Endothelial cell of umbilical vein (primary cell): Measurements from ENCODE around the gene DNMT3L. TPM values are rescaled to one million over a fixed set of nuclear protein-coding genes. Genes with fewer than 3 reads are reported as not detected.

Experiments used
- BruUV-seq: library from RNA; stranded (reverse); fragments of 400-500 nt; replicated peaks from 2 replicates; lab custom pipeline; 2021; lab: Mats Ljungman, UMichigan
- CTCF ChIA-PET: fragments of 300-600, 350-600 bp; sonication (Branson Sonifier 250); formaldehyde crosslinking; loops from one replicate; lab custom pipeline; 2021; ENCODE audit warnings: antibody characterized with exemption, inconsistent platforms; lab: Charles Lee
- POLR2A ChIA-PET: fragments of 300-600, 350-600 bp; sonication (Branson Sonifier 250); formaldehyde crosslinking; loops from one replicate; lab custom pipeline; 2021; ENCODE audit warnings: antibody characterized with exemption, inconsistent platforms; lab: Charles Lee
- DNase-seq: peaks from one replicate; pipeline ENCODE4 v3.0.0-alpha.2; 2011; ENCODE audit warnings: low read depth, low spot score
- FAIRE-seq: peaks from 2 replicates; lab custom pipeline; 2011; peaks lifted over from hg19 to GRCh38; lab: Jason Lieb, UNC
- H2AFZ ChIP-seq: 2 replicates; pipeline ENCODE4 v1.6.0; 2012; ENCODE audit warnings: low read depth, low read length, control low read depth, inconsistent platforms
- H3K27ac ChIP-seq: 2 replicates; pipeline ENCODE4 v1.5.1; 2011; ENCODE audit warnings: low read depth, mild to moderate bottlenecking, control low read depth, low read length, moderate library complexity; ENCODE audit not compliant: insufficient read depth
- H3K27me3 ChIP-seq, 2 experiments: 2 replicates each; pipeline versions ENCODE4 v1.6.0 to v1.6.1; 2011; ENCODE audit warnings: low read length in 2 of 2, mixed read lengths in 1 of 2; ENCODE audit not compliant: control insufficient read depth in 2 of 2, insufficient read depth in 2 of 2
- H3K36me3 ChIP-seq, 2 experiments: 2 replicates in 1 of 2; 3 replicates in 1 of 2; pipeline ENCODE4 v1.5.1; 2011; ENCODE audit warnings: low read length in 2 of 2, mild to moderate bottlenecking in 1 of 2, moderate library complexity in 1 of 2; ENCODE audit not compliant: control insufficient read depth in 2 of 2, insufficient read depth in 2 of 2; ENCODE audit errors: extremely low read depth in 1 of 2
- H3K4me1 ChIP-seq: 3 replicates; pipeline ENCODE4 v1.5.1; 2011; ENCODE audit warnings: mild to moderate bottlenecking, low read length; ENCODE audit not compliant: control insufficient read depth, insufficient read depth; ENCODE audit errors: extremely low read depth
- H3K4me2 ChIP-seq: 2 replicates; pipeline ENCODE4 v1.6.1; 2011; ENCODE audit warnings: low read length, control low read depth, mixed read lengths; ENCODE audit not compliant: insufficient read depth
- H3K4me3 ChIP-seq, 3 experiments: fragments of 200-600 bp in 1 of 3; sonication (generic), shearing (Covaris generic) in 1 of 3; replicated peaks in 1 of 3; 2 replicates each; pipeline ENCODE4 v1.5.1; 2011 to 2016; ENCODE audit warnings: control low read depth in 3 of 3, low read length in 3 of 3, mild to moderate bottlenecking in 2 of 3, inconsistent platforms in 1 of 3, low read depth in 1 of 3, moderate library complexity in 1 of 3; ENCODE audit not compliant: insufficient read depth in 1 of 3
- H3K79me2 ChIP-seq: 2 replicates; pipeline ENCODE4 v1.6.0; 2012; ENCODE audit warnings: low read length, inconsistent platforms; ENCODE audit not compliant: control insufficient read depth, insufficient read depth
- H3K9ac ChIP-seq: replicated peaks from 2 replicates; pipeline ENCODE3; 2011; ENCODE audit warnings: low read length, control low read depth; ENCODE audit not compliant: insufficient read depth; ENCODE audit errors: extremely low read depth
- H3K9me1 ChIP-seq: replicated peaks from 3 replicates; pipeline ENCODE4 v1.6.0; 2011; ENCODE audit warnings: mild to moderate bottlenecking, low read length; ENCODE audit not compliant: control insufficient read depth, insufficient read depth; ENCODE audit errors: extremely low read depth
- H3K9me3 ChIP-seq: replicated peaks from 2 replicates; pipeline ENCODE4 v1.5.1; 2012; ENCODE audit warnings: low read length, inconsistent platforms; ENCODE audit not compliant: control insufficient read depth, insufficient read depth
- H4K20me1 ChIP-seq: replicated peaks from 2 replicates; pipeline ENCODE3; 2011; ENCODE audit warnings: mild to moderate bottlenecking, low read length; ENCODE audit not compliant: control insufficient read depth, insufficient read depth; ENCODE audit errors: extremely low read depth
- EZH2 ChIP-seq: IDR thresholded peaks from 2 replicates; pipeline ENCODE4 v1.6.1; 2012; ENCODE audit warnings: borderline replicate concordance, low read depth, mild to moderate bottlenecking, moderate library complexity, low read length, inconsistent platforms; ENCODE audit not compliant: severe bottlenecking
- FOS ChIP-seq: IDR thresholded peaks from 2 replicates; pipeline ENCODE4 v1.6.1; 2011; ENCODE audit warnings: mild to moderate bottlenecking, low read length, moderate library complexity, borderline replicate concordance; ENCODE audit not compliant: insufficient read depth
- GATA2 ChIP-seq: IDR thresholded peaks from 2 replicates; pipeline ENCODE4 v1.7.0; 2011; ENCODE audit warnings: low read depth, mild to moderate bottlenecking, moderate library complexity, mixed read lengths, low read length; ENCODE audit not compliant: insufficient read length, insufficient read depth
- JUN ChIP-seq: IDR thresholded peaks from 2 replicates; pipeline ENCODE4 v1.6.1; 2011; ENCODE audit warnings: borderline replicate concordance, low read depth; ENCODE audit not compliant: insufficient read length, insufficient read depth
- MYC ChIP-seq: IDR thresholded peaks from one replicate; pipeline ENCODE4 v1.6.1; 2011; ENCODE audit warnings: mild to moderate bottlenecking, low read depth, low read length
- POLR2A ChIP-seq: IDR thresholded peaks from 2 replicates; pipeline ENCODE4 v1.6.1; 2012; ENCODE audit warnings: low read depth, mild to moderate bottlenecking, control low read depth, low read length
- POLR2AphosphoS5 ChIP-seq: IDR thresholded peaks from 2 replicates; pipeline ENCODE4 v1.6.1; 2012; ENCODE audit warnings: low read depth, mild to moderate bottlenecking, control low read depth, low read length, moderate library complexity; ENCODE audit not compliant: insufficient read depth
- dilution Hi-C: fragments of 300-500 bp; cut with MboI; formaldehyde crosslinking; loops from one replicate; pipeline ENCODE4 v1.15.0; 2019; ENCODE audit warnings: low sequenced_read_pairs; ENCODE audit not compliant: extremely low pct_ligation_motif_present
- intact Hi-C: fragments of 100-400 bp; cut with micrococcal nuclease; formaldehyde crosslinking; loops from one replicate; pipeline ENCODE4 v1.10.0; 2022
- polyA plus RNA-seq, 4 experiments: library from polyadenylated mRNA; depleted of rRNA in 3 of 4; stranded (reverse) in 3 of 4; unstranded in 1 of 4; fragments of >200 nt; gene quantifications; 2 replicates each; pipeline versions ENCODE4 v1.2.1 to v1.2.3, GENCODE V29; 2011 to 2012; ENCODE audit warnings: missing spikeins in 1 of 4
- total RNA-seq: library from RNA; stranded (reverse); gene quantifications from 2 replicates; pipeline ENCODE4 v1.2.3, GENCODE V29; 2021
- TF ChIP-seq, protein P1 (sequence below), 2 donors: IDR thresholded peaks; 1 replicate in 1 of 2; 2 replicates in 1 of 2; pipeline ENCODE4 v1.5.1; 2011; ENCODE audit warnings: low read length in 2 of 2, mild to moderate bottlenecking in 2 of 2, moderate library complexity in 2 of 2, control low read depth in 1 of 2, inconsistent platforms in 1 of 2, low read depth in 1 of 2; ENCODE audit not compliant: insufficient read depth in 1 of 2; ENCODE audit errors: extremely low read depth in 1 of 2
- TF ChIP-seq, protein P2 (sequence below): IDR thresholded peaks from 2 replicates; pipeline ENCODE4 v1.6.1; 2011; ENCODE audit not compliant: insufficient read depth, insufficient read length

DNMT3L gene
- total and polyA plus RNA-seq, 2 donors (not counting 3 experiments of a cell fraction or from before 2014, with no cell fraction given) = not detected

DNA sequence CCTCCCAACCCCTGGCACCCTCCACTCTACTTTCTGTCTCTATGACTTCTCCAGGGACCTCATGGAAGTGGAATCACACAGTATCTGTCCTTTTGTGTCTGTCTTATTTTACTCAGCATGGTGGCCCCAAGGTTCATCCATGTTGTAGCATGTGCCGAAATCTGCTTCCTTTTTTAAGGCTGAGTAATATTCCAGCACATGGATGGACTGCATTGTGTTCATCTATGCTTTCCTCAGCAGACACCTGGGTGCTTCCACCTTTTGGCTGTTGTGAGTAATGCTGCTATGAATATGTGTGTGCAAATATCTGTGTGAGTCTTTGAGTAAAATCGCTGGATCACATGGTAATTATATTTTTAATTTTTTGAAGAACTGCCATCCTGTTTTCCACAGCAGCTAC is 36.6 kb upstream of the DNMT3L start:
- DNase-seq (no peak), FAIRE-seq (no peak)
- Histone ChIP-seq H3K4me3 (no peak overlapping the region), H3K4me1 (peaks cover 12% of the 10 kb centered on the region), H3K4me2 (no peak overlapping the region), H3K9me1 (no peaks in the 10 kb centered on the region), H3K36me3 (no peaks in the 10 kb centered on the region), H3K27ac (no peak overlapping the region), H3K79me2 (peaks cover 23% of the 10 kb centered on the region), H3K9me3 (no peaks in the 10 kb centered on the region), H2AFZ (no peak overlapping the region), H3K27me3 (no peaks in the 10 kb centered on the region), H3K9ac (no peak overlapping the region), H4K20me1 (no peaks in the 10 kb centered on the region)
- TF ChIP-seq EZH2 (no peak), JUN (no peak), MYC (no peak), POLR2AphosphoS5 (no peak), GATA2 (no peak), POLR2A (no peak), FOS (no peak)
- TF ChIP-seq, protein P1, sequence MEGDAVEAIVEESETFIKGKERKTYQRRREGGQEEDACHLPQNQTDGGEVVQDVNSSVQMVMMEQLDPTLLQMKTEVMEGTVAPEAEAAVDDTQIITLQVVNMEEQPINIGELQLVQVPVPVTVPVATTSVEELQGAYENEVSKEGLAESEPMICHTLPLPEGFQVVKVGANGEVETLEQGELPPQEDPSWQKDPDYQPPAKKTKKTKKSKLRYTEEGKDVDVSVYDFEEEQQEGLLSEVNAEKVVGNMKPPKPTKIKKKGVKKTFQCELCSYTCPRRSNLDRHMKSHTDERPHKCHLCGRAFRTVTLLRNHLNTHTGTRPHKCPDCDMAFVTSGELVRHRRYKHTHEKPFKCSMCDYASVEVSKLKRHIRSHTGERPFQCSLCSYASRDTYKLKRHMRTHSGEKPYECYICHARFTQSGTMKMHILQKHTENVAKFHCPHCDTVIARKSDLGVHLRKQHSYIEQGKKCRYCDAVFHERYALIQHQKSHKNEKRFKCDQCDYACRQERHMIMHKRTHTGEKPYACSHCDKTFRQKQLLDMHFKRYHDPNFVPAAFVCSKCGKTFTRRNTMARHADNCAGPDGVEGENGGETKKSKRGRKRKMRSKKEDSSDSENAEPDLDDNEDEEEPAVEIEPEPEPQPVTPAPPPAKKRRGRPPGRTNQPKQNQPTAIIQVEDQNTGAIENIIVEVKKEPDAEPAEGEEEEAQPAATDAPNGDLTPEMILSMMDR (IDR thresholded peaks at IDR 0.05; ENCODE audit: extremely low read depth in 1 of 2, insufficient read depth in 1 of 2, low read depth in 1 of 2, low read length in 2 of 2) = no peak
- TF ChIP-seq, protein P2, sequence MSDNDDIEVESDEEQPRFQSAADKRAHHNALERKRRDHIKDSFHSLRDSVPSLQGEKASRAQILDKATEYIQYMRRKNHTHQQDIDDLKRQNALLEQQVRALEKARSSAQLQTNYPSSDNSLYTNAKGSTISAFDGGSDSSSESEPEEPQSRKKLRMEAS = no peak
- dilution Hi-C loops (no loop called here), intact Hi-C loops (no loop called here)
- CTCF ChIA-PET = interaction anchor here (0.6 to 1.5 kb wide), 13 partner anchors 9 to 495 kb away, joined by 3 to 11 read pairs (median 5); partner anchors contain the start of gene CFAP410
- BruUV-seq = no TSS peak
- POLR2A ChIA-PET = no interaction called here
